Fibroblast of skin of right quadriceps (primary cell): ENCODE results near the gene LAMTOR4.
"Not testable (repeated sequence)": the region's sequence is repeated elsewhere in the genome, so short reads cannot be mapped to it uniquely, and the experiment has no call there.

Experiments used
- DNase-seq: peaks from one replicate; pipeline ENCODE4 v3.0.0-alpha.2; 2013

Gene LAMTOR4

DNA sequence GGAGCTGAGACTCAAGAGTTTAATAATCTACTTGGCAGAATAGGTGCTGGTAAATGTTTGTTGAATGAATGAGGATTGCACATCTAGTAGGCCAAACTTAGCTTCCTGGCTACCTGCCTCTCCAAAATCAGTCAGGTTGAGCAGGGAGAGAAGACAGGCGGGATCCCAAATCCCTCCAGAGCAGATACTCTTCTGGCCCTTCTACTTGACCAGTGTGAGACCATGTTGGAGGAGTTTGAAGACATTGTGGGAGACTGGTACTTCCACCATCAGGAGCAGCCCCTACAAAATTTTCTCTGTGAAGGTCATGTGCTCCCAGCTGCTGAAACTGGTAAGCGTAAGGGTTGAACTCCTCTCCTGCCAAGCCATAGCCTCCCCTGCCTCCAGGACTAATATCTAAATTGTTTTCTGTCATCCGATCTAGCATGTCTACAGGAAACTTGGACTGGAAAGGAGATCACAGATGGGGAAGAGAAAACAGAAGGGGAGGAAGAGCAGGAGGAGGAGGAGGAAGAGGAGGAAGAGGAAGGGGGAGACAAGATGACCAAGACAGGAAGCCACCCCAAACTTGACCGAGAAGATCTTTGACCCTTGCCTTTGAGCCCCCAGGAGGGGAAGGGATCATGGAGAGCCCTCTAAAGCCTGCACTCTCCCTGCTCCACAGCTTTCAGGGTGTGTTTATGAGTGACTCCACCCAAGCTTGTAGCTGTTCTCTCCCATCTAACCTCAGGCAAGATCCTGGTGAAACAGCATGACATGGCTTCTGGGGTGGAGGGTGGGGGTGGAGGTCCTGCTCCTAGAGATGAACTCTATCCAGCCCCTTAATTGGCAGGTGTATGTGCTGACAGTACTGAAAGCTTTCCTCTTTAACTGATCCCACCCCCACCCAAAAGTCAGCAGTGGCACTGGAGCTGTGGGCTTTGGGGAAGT lies 24.2 kb upstream of the LAMTOR4 start:
- no peak for DNase-seq

DNA sequence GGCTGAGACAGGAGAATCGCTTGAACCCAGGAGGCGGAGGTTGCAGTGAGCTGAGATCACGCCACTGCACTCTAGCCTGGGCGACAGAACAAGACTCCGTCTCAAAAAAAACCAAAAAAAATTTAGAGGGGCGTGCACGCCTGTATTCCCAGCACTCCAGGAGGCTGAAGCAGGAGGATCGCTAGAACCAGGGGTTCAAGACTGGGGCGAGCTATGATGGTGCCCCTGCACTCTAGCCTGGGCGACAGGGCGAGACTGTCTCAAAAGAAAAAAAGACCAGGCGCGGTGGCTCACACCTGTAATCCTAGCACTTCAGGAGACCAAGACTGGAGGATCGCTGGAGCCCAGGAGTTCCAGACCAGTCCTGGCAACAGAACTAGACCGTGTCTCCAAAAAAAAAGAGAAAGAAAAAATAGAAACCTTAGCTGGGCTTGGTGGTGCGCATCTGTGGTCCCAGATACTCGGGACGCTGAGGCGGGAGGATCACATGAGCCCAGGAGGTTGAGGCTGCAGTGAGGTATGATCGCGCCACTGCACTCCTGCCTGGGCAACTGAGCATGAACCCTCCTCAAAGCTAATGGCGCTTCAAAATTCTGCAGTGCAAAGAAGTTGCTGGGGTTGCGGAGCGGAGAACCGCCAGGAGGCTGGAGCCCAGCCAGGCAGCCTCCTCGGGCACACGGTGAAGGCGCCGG lies 22.3 kb upstream of the LAMTOR4 start:
- DNase-seq, result no peak

DNA sequence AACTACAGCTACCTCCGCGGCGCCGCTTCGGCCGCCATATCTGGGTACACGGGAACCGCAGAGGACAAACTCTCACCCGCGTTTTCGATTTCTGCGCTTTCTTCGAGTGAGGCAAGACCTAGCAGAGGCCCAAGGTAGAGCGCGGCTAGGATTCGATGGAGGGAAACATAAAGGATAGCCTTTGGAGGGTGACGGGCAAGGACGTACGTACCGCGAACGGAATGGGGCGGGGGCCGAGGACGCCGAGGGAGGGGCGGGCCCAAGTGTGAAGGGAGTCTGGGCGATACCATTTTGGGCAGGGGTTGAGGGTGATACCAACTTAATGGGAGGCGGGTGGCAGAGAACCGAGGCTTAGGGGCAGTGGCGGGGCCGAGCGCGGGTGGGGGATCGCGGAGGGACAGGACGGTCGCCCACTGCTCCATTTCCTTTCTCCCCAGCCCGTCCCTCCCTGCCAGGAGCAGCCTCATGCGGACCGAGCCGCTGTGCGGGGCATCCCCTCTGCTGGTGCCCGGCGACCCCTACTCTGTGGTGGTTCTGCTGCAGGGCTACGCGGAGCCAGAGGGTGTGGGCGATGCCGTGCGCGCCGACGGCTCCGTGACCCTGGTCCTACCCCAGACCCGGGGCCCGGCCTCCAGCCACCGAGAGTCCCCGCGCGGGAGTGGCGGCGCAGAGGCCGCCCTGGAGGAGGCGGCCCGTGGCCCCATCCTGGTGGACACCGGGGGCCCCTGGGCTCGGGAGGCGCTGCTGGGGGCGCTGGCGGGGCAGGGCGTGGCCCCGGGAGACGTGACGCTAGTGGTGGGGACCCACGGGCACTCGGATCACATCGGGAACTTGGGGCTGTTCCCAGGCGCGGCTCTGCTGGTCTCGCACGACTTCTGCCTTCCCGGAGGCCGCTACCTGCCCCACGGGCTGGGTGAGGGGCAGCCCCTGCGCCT lies 21.5 kb upstream of the LAMTOR4 start, which contains the start of gene MBLAC1:
Gene MBLAC1 (plus strand): TSS at position 37 of the 935 bp plus-strand sequence. CDS start 429 bp downstream, at position 466.
- peak; percentile 94 for DNase-seq

DNA sequence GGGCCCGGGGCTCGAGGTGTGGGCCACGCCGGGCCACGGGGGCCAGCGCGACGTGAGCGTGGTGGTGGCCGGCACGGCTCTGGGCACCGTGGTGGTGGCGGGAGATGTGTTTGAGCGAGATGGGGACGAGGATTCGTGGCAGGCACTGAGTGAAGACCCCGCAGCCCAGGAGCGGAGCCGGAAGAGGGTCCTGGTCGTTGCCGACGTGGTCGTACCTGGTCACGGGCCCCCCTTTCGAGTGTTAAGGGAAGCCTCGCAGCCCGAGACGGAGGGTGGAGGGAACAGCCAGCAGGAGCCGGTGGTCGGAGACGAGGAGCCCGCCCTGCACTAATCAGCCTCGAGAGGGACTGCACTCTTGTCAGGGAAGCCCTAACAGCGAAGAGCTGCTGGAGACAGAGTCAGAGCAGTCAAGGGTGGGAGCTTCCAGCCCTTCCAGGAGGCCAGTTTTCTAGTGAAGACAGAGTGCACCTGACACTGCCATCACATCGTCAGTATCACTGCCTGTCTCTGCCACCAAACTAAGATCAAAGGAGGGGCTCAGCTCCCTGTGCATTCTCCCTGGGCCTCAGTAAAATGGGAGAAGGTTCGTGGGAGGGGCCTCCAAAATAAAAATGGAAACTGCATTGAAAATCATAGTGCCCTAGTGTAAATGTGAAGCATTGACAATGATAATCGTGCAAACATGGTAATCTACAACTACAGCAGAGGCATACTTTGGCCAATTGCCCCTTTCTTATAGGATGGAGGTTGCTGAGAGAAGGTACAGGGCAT lies 20.7 kb upstream of the LAMTOR4 start:
- no peak for DNase-seq

DNA sequence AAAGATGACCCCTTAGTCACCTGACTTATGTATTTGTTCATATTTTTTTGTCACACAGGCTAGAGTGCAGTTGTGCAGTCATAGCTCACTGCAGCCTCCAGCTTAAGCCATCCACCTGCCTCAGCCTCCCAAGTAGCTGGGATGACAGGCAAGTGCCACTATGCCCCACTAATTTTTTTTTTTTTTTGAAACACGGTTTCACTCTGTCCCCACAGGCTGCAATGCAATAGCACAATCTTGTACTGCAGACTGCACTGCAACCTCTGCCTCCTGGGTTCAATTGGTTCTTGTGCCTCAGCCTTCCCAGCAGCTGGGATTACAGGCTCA lies 20.1 kb upstream of the LAMTOR4 start:
- no peak for DNase-seq

DNA sequence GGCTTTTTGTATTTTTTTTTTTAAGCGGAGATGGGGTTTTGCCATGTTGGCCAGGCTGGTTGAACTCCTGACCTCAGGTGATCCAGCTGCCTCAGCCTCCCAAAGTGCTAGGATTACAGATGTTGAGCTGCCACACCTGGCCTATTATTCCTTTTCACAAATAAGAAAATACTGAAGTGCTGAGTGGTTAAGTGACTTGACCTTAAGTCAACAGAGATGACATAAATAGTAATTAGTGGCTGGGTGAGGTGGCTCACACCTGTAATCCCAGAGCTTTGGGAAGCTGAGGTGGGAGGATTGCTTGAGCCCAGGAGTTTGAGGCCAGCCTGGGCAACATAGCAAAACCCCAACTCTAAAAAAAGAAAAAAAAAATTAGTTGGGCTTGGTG lies 18.5 kb upstream of the LAMTOR4 start:
- DNase-seq, result not testable (repeated sequence)

DNA sequence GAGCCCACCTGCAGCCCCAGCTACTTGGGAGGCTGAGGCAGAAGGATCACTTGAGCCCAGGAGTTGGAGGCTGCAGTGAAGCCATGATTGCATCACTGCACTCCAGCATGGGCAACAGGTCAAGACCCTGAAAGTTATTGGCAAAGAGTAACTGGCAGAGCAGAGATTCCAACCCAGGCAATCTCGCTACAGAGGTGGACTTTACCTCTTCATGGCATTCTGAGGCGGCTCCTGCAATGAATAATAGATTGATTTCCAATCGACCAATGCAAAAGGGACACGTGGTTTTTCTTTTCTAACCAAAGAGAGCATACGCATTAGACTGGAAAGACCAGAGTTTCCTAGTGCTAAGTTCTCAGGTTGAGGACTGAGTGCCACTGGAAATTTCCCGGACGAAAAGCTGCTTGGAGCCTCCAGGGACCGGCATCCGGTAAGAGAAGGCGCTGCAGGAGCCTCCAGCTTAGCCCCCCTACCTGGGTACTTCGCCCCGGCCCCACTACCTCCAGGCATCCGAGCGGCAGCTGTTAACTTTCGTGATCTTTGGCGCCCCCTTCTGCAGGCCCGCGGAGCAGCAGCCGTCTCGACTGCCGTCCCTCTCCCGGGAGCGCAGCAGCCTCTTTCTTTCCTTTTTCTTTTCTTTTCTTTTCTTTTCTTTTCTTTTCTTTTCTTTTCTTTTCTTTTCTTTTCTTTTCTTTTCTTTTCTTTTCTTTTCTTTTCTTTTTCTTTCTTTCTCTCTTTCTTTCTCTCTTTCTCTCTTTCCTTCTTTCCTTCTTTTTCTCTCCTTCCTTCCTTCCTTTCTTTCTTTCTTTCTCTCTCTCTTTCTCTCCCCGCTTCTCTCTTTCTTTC lies 17.9 kb upstream of the LAMTOR4 start:
- DNase-seq, result peak; percentile 39

DNA sequence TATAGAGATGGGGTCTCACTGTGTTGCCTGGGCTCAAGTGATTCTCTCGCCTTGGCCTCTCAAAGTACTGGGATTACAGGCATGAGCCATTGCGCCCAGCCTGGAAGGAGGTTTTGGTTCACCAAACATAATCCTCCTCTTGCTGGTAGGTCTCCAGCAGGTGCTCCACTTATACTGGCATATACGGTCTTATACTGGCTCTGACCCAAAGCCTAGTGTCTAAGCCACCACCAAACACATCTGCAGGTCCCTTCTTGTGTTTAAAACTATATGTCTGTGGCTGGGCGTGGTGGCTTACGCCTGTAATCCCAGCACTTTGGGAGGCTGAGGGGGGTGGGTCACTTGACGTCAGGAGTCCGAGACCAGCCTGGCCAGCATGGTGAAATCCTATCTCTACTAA lies 16.6 kb upstream of the LAMTOR4 start:
- DNase-seq, result no peak

DNA sequence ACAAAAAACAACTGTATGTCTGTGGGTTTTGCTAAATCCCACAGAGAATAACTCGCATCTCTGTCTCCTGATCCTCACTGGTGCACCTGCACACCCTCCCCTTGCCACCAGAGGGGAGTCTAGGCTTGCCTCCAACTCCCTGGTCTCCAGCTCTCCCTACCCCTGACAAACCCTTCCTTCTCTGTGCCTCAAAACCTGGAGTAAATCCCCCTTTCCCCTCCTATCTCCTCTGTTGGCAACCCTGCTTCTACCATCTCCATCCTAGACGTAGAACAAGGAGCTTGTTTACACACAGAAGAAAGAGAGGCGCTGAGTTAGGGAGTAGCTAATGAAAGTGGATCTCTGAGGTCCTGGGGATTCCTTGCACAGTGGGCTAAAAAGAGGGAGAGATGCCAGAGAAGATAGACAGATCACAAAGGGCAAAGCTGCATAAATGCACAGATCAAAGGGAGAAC lies 16.0 kb upstream of the LAMTOR4 start:
- peak; percentile 56 for DNase-seq

DNA sequence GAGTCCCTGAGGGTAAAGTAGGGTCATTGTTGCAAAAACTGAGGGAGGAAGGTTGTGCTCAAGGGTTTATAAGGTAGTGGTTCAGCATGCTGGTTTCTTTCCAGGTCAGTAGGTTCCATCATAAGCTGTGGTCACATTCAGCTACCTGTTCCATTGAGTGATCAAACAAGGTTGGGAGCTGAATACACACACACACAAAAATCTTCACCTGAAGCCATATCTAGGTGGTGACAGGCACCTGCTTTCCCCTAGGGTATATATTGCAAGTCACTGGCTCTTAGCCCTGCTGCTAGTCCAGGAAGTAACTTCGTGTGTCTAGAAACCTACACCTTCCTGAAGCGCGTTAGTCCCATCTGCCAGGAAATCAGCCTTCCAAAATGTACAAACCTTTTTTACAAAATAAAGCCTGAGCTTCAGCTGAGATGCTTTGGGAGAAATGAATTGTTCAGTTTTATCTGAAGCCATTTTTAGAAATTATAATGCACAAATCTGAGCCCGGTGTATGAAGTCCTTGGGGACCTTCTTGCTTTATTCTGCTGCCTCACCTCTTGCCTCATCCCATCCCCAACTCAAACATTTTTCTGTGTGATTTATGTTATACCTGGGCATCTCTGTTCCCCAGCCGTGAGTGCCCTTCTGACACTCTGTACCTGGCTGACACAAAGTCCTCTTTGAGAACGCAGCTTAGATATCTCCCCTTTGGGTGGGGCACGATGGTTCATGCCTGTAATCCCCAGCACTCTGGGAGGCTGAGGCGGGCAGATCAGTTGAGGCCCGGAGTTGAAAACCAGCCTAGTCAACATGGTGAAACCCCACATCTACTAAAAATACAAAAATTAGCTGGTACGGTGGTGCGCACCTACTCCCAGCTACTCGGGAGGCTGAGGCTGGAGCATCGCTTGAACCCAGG lies 10.6 kb upstream of the LAMTOR4 start:
- no peak for DNase-seq

DNA sequence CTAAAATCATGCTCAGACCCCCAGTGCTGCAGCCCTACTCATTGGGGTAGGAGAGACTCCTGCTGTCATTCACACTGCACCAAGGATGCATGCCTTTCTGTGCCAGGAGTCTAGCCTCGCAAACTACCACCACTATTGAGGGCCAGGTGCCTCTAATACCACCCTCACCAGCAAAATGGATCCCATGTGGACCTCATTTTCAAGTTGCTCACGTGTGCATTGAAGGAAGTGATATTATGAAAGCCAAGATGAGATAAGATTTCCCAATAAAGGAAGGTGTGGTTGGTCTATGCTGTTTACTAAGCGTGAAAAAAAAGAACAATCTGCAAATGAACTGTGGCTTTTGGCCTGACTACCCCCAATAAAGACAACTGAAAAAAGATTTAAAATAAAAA lies 7.2 kb upstream of the LAMTOR4 start:
- DNase-seq, result no peak

DNA sequence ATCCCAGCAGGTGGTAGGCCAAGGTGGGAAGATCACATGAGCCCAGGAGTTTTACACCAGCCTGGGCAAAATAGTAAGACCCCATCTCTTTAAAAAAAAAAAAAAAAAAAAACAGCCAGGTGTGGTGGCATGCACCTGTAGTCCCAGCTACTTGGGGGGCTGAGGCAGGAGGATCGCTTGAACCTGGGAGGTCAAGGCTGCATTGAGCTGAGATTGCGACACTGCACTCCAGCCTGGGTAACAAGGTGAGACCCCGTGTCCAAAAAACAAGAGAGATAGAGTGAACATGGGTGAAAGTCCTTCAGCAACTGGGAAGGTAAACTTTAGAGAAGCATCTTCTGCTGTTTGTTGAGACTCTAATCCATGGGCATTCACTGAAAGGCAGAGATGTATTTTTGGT lies 6.3 kb upstream of the LAMTOR4 start:
- no peak for DNase-seq

DNA sequence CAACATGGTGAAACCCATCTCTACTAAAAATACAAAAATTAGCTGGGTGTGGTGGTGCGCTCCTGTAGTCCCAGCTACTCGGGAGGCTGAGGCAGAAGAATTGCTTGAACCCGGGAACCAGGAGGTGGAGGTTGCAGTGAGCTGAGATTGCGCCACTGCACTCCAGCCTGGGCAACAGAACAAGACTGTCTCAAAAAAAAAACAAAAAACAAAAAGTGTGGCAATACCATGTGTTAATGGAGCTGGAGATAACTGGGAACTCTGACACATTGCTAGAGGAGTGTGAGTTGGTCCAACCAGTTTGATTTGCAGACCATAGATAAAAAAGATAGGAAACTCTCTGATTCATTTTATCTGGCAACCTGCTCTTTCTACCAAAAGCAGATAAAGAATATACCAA lies 2.4 kb upstream of the LAMTOR4 start:
- DNase-seq, result not testable (repeated sequence)

DNA sequence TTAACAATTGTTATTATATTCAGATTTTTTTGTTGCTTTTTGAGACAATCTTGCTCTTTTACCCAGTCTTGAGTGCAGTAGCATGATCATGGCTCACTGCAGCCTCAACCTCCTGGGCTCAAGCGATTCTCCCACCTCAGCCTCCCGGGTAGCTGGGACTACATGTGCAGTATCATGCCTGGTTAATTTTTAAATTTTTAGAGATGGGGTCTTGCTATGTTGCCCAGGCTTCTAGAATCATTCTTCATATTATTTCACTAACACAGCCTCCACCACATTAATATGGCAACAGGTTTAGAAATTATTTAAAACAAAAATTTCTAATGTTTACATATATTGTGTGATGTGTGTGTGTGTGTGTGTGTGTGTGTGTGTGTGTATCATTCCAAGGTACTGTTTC lies 1.4 kb upstream of the LAMTOR4 start:
- DNase-seq, result no peak

DNA sequence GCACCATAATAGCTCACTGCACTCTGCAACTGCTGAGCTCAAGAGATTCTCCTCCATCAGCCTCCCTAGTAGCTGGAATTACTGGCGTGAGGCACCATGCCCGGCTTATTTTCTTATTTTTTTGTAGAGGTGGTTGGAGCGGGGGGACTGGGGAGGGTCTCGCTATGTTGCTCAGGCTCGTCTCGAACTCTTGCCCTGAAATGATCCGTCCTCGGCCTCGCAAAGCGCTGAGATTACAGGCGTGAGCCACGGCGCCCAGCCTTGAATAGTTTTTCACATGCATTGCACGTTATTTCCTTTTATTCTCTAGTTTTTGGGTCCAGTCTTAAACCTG lies 526 bp upstream of the LAMTOR4 start:
- no peak for DNase-seq

DNA sequence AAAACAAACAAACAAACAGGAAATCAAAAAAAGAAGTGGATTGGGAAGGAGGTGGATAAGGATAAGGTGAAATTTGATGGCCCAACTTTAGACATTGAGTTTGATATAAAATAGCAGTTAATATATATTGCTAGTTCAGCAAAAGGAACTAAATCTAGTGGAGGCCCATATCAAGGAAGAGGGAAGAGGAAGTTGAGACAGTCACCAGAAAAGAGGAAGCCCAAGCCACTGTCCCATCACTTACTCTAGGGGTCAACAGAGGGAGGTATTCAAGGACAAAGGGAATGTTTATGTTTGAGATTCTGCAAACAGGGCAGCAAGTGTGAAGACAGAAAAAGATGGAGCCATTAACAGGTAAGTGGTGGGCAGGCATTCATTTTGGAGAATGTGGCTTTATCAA lies 3.7 kb downstream of the LAMTOR4 start:
- no peak for DNase-seq

DNA sequence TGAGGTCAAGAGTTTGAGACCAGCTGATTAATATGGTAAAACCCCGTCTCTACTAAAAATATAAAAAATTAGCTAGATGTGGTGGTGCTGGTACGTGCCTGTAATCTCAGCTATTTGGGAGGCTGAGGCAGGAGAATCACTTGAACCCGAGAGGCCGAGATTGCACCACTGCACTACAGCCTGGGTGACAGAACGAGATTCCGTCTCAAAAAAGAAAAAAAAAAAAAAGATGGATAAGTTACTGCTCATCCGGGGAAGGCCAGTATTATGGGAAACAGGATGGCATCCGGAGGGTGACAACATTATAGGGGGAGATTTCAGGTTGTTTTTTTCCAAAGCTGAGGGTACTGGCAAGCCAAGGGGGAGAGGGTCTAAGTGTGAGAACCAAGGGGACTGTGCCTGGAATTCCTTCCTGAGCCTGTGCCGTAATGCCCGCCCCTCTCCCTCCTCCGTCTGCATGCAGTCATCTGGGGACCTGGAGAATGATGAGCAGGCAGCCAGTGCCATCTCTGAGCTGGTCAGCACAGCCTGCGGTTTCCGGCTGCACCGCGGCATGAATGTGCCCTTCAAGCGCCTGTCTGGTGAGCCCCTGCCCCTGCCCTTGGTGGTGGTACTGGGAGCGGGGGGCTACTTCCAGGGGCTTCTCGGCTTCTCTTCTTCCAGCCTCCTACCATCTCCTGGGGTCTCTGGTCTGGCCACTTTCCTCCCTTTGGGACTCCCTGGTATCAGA lies 4.4 kb downstream of the LAMTOR4 start:
- DNase-seq, result no peak

DNA sequence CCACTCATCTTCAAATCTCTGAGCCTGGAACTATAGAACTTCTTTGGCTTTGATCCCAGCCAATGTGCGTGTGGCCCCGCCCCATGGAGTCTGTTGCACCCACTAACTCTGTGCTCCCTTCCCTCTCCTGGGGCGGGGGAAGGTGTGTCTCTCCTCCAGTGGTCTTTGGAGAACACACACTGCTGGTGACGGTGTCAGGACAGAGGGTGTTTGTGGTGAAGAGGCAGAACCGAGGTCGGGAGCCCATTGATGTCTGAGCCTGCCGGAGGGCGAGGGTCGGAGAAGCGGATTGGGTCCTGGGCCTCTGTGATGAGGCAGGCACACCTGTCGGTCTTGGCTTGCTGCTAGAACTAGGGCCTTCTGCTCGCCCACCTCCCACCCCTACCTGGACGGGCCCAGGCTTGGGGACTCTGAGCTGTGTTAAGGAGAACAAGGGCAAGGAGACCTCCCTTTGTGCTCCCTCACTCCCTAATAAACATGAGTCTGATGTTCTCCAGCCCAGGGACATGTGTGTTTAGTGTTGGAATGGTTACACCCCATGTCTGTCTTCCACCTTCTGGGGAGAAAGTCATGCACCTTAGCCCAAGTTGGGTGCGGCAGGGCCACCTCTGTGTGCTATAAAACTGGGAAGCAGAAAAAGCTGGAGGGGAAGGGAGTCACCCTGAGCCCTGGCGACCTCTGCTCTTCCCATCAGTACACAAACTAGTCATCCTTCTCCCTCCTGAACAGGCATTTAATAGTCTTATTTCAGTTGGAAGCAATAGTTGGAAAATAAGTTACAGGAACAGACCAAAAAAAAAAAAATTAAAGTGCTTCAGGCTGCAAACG lies 5.2 kb downstream of the LAMTOR4 start:
- DNase-seq, result no peak
